K562 (cell line): ENCODE results near the gene PAFAH1B2. TPM values are rescaled to one million over a fixed set of nuclear protein-coding genes. Genes with fewer than 3 reads are reported as not detected.

Source experiments
- ATAC-seq: fragments of 200-7000 bp; cut with Tn5 transposase; 3 replicates; pipeline ENCODE4 v1.9.1; 2020; ENCODE audit warnings: moderate library complexity
- BruUV-seq: library from RNA; stranded (reverse); fragments of 400-500 nt; replicated peaks from 2 replicates; lab custom pipeline; 2021; lab: Mats Ljungman, UMichigan
- CTCF ChIA-PET: fragments of 300-600 bp; formaldehyde crosslinking; extraction: SDS; loops from one replicate; lab custom pipeline; 2021; ENCODE audit warnings: low intra/inter-chr PET ratio; lab: Yijun Ruan, JAX
- POLR2A ChIA-PET: fragments of 300-600, 350-650 bp; sonication (Branson Sonifier 250); formaldehyde crosslinking; extraction: SDS; loops from one replicate; lab custom pipeline; 2021; ENCODE audit warnings: antibody characterized with exemption, inconsistent platforms; lab: Yijun Ruan, JAX
- DNase-seq, 4 experiments: peaks; one replicate each; pipeline versions ENCODE4 v3.0.0 to v3.0.0-alpha.2; 2011 to 2018; ENCODE audit warnings: low spot score in 3 of 4, mixed read lengths in 3 of 4; ENCODE audit errors: extremely low read depth in 1 of 4
- FAIRE-seq: peaks from 2 replicates; lab custom pipeline; 2011; peaks lifted over from hg19 to GRCh38; lab: Jason Lieb, UNC
- H2AFZ ChIP-seq: 2 replicates; pipeline ENCODE4 v1.6.0; 2011; ENCODE audit warnings: low read depth, low read length, control low read depth, inconsistent platforms
- H3K27ac ChIP-seq: fragments of 200-600 bp; 3 replicates; pipeline ENCODE4 v1.8.0; 2011; ENCODE audit warnings: low read depth, mild to moderate bottlenecking, control low read depth, inconsistent platforms, low read length, moderate library complexity, mixed read lengths; ENCODE audit errors: extremely low read depth
- H3K27me3 ChIP-seq, 2 experiments: fragments of 300-600 bp in 1 of 2; 2 replicates in 1 of 2; 3 replicates in 1 of 2; pipeline versions ENCODE4 v1.6.0 to v1.8.0; 2011; ENCODE audit warnings: inconsistent platforms in 2 of 2, low read length in 2 of 2, mild to moderate bottlenecking in 1 of 2, mixed read lengths in 1 of 2, moderate library complexity in 1 of 2; ENCODE audit not compliant: control insufficient read depth in 2 of 2, insufficient read depth in 2 of 2
- H3K36me3 ChIP-seq: fragments of 300-600 bp; 3 replicates; pipeline ENCODE4 v1.8.0; 2011; ENCODE audit warnings: mild to moderate bottlenecking, low read length, inconsistent platforms; ENCODE audit not compliant: control insufficient read depth, insufficient read depth
- H3K4me1 ChIP-seq, 2 experiments: fragments of 200-600 bp in 1 of 2; replicated peaks in 1 of 2; 2 replicates in 1 of 2; 3 replicates in 1 of 2; pipeline versions ENCODE4 v1.5.1 to v1.8.0; 2011; ENCODE audit warnings: inconsistent platforms in 2 of 2, low read length in 2 of 2, mild to moderate bottlenecking in 1 of 2, mixed read lengths in 1 of 2, moderate library complexity in 1 of 2; ENCODE audit not compliant: control insufficient read depth in 2 of 2, insufficient read depth in 2 of 2
- H3K4me2 ChIP-seq: 2 replicates; pipeline ENCODE4 v1.6.1; 2011; ENCODE audit warnings: low read length, control low read depth, inconsistent platforms, mixed read lengths; ENCODE audit not compliant: insufficient read depth
- H3K4me3 ChIP-seq: fragments of 200-600 bp; sonication (generic), shearing (Covaris generic); 2 replicates; pipeline ENCODE4 v1.5.1; 2016; ENCODE audit warnings: control low read depth, inconsistent platforms
- H3K79me2 ChIP-seq: fragments of 200-600 bp; 3 replicates; pipeline ENCODE4 v1.8.0; 2011; ENCODE audit warnings: low read length, inconsistent platforms; ENCODE audit not compliant: control insufficient read depth, insufficient read depth
- H3K9ac ChIP-seq, 2 experiments: 2 replicates each; pipeline versions ENCODE4 v1.6.0 to v1.6.1; 2011; ENCODE audit warnings: low read depth in 2 of 2, low read length in 2 of 2, control low read depth in 1 of 2, inconsistent platforms in 1 of 2, mild to moderate bottlenecking in 1 of 2, mixed read lengths in 1 of 2; ENCODE audit not compliant: insufficient read depth in 1 of 2
- H3K9me1 ChIP-seq: one replicate; pipeline ENCODE4 v1.6.0; 2011; ENCODE audit warnings: inconsistent platforms, mild to moderate bottlenecking, low read length, moderate library complexity; ENCODE audit not compliant: control insufficient read depth, insufficient read depth
- H3K9me3 ChIP-seq: replicated peaks from 2 replicates; pipeline ENCODE4 v1.5.1; 2011; ENCODE audit warnings: low read depth, low read length, inconsistent platforms; ENCODE audit not compliant: control insufficient read depth, insufficient read depth
- H4K20me1 ChIP-seq: replicated peaks from 2 replicates; pipeline ENCODE4 v1.6.1; 2011; ENCODE audit warnings: low read length, inconsistent platforms, mixed read lengths; ENCODE audit not compliant: control insufficient read depth, insufficient read depth
- BHLHE40 ChIP-seq: IDR thresholded peaks from 2 replicates; pipeline ENCODE4 v1.6.1; 2011; ENCODE audit warnings: low read length, improper control_type of control experiment
- ERF ChIP-seq: fragments of 450-650 bp; formaldehyde crosslinking; IDR thresholded peaks from 2 replicates; pipeline ENCODE4 v1.4.0; 2020; ENCODE audit warnings: mild to moderate bottlenecking, mixed read lengths
- SMAD1 ChIP-seq: fragments of 150-350 bp; IDR thresholded peaks from 2 replicates; pipeline ENCODE4 v1.6.1; 2014; ENCODE audit warnings: low read length, low read depth; ENCODE audit not compliant: partially characterized antibody
- SMARCA4 ChIP-seq: fragments of 450-650 bp; IDR thresholded peaks from 2 replicates; pipeline ENCODE4 v1.6.1; 2016
- YY1 ChIP-seq, 3 experiments: IDR thresholded peaks; 2 replicates each; pipeline ENCODE4 v1.6.1; 2011; ENCODE audit warnings: low read length in 2 of 3, mild to moderate bottlenecking in 2 of 3, moderate library complexity in 2 of 3, borderline replicate concordance in 1 of 3, control low read depth in 1 of 3, low read depth in 1 of 3; ENCODE audit not compliant: insufficient read depth in 3 of 3, insufficient replicate concordance in 2 of 3, control insufficient read depth in 1 of 3, insufficient read length in 1 of 3; ENCODE audit errors: extremely low read depth in 1 of 3
- ZNF780A ChIP-seq: fragments of 250-450 bp; sonication (Bioruptor Pico); IDR thresholded peaks from 2 replicates; pipeline ENCODE4 v1.5.0; 2021; ENCODE audit warnings: mild to moderate bottlenecking
- WGBS: fragments of 100-300 bp; shearing (Covaris generic); methylation state at CpG from one replicate; pipeline ENCODE4 v1.1.6; 2016; ENCODE audit warnings: low coverage, mixed read lengths; ENCODE audit not compliant: insufficient coverage; ENCODE audit errors: missing lambda C conversion rate; 5-methylcytosine and 5-hydroxymethylcytosine counted together
- in situ Hi-C: fragments of 300-500 bp; cut with MboI; formaldehyde crosslinking; loops from 4 replicates; pipeline ENCODE4 v1.15.0; 2018; ENCODE audit warnings: inconsistent platforms, mixed read lengths
- intact Hi-C: fragments of 100-400 bp; cut with micrococcal nuclease; formaldehyde crosslinking; loops from 2 replicates; pipeline ENCODE4 v1.14.2; 2022
- polyA plus RNA-seq, 8 experiments: library from polyadenylated mRNA; depleted of rRNA in 4 of 8; stranded (reverse) in 5 of 8; unstranded in 3 of 8; fragments of >200 nt; fragmentation: Nextera tagmentation in 2 of 8; fragmentation: Illumina TruSeq in 1 of 8; extraction: Ambion mirVana in 2 of 8; extraction: Trizol in 1 of 8; gene quantifications; 2 replicates each; pipeline versions ENCODE4 v1.2.1 to v1.2.3, GENCODE V29; 2011 to 2014; ENCODE audit warnings: inconsistent platforms in 1 of 8, missing spikeins in 1 of 8
- total RNA-seq, 7 experiments: library from RNA; depleted of rRNA in 6 of 7; stranded (reverse); fragments of >200 nt in 6 of 7; fragmentation: Illumina TruSeq in 2 of 7; extraction: Trizol in 2 of 7; gene quantifications; 2 replicates each; pipeline versions ENCODE4 v1.2.1 to v1.2.3, GENCODE V29; 2011 to 2021; ENCODE audit warnings: low replicate concordance in 1 of 7
- TF ChIP-seq, protein P1 (sequence below), 2 experiments: fragments of 150-350 bp in 1 of 2; IDR thresholded peaks; 2 replicates each; pipeline ENCODE4 v1.6.1; 2012 to 2016; ENCODE audit warnings: low read depth in 2 of 2, low read length in 2 of 2, mild to moderate bottlenecking in 1 of 2, moderate library complexity in 1 of 2

The PAFAH1B2 gene
- total and polyA plus RNA-seq, 9 of the 15 experiments (the other 6 are each of a cell fraction or from before 2014, with no cell fraction given) = 27.8 to 94.7 (median 64.9) TPM

DNA sequence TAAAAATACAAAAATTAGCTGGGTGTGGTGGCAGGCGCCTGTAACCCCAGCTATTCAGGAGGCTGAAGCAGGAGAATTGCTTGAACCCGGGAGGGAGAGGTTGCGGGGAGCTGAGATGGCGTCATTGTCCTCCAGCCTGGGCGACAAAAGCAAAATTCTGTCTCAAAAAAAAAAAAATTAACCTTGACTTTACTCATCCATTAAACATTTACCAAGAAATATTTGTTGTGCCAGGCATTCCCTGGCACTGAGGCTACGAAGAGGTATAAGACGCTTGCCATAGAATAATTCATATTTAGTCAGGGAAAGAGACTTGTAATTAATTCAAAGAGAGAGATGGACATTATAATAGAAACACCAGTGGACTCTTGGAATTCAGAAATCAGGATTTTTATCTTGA is 13.2 kb upstream of the PAFAH1B2 start:
- Histone ChIP-seq H3K4me1 (no peaks in the 10 kb centered on the region), H3K36me3 (no peaks in the 10 kb centered on the region), H4K20me1 (no peaks in the 10 kb centered on the region), H3K4me3 (no peak overlapping the region), H3K79me2 (no peaks in the 10 kb centered on the region), H3K9me1 (no peaks in the 10 kb centered on the region), H3K4me2 (no peak overlapping the region), H3K27me3 (peaks cover 2 to 10% of the 10 kb centered on the region in 2 experiments; a peak in 4 of 5 replicates), H2AFZ (no peak overlapping the region), H3K9me3 (no peaks in the 10 kb centered on the region), H3K27ac (no peak overlapping the region), H3K9ac (no peak overlapping the region)
- 31% methylated on average over 7 of the region's 7 CpGs for WGBS
- TF ChIP-seq SMAD1 = no peak
- no peak for TF ChIP-seq BHLHE40
- TF ChIP-seq, protein P1, sequence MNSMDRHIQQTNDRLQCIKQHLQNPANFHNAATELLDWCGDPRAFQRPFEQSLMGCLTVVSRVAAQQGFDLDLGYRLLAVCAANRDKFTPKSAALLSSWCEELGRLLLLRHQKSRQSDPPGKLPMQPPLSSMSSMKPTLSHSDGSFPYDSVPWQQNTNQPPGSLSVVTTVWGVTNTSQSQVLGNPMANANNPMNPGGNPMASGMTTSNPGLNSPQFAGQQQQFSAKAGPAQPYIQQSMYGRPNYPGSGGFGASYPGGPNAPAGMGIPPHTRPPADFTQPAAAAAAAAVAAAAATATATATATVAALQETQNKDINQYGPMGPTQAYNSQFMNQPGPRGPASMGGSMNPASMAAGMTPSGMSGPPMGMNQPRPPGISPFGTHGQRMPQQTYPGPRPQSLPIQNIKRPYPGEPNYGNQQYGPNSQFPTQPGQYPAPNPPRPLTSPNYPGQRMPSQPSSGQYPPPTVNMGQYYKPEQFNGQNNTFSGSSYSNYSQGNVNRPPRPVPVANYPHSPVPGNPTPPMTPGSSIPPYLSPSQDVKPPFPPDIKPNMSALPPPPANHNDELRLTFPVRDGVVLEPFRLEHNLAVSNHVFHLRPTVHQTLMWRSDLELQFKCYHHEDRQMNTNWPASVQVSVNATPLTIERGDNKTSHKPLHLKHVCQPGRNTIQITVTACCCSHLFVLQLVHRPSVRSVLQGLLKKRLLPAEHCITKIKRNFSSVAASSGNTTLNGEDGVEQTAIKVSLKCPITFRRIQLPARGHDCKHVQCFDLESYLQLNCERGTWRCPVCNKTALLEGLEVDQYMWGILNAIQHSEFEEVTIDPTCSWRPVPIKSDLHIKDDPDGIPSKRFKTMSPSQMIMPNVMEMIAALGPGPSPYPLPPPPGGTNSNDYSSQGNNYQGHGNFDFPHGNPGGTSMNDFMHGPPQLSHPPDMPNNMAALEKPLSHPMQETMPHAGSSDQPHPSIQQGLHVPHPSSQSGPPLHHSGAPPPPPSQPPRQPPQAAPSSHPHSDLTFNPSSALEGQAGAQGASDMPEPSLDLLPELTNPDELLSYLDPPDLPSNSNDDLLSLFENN (IDR thresholded peaks at IDR 0.05; ENCODE audit: low read depth in 2 of 2, low read length in 2 of 2) = no peak
- no peak for TF ChIP-seq YY1 (IDR thresholded peaks at IDR 0.05; ENCODE audit: borderline replicate concordance in 1 of 3, control insufficient read depth in 1 of 3, extremely low read depth in 1 of 3, insufficient read depth in 3 of 3, insufficient read length in 1 of 3, insufficient replicate concordance in 2 of 3, low read depth in 1 of 3, low read length in 2 of 3)
- TF ChIP-seq SMARCA4 = no peak
- no peak for TF ChIP-seq ERF (CRISPR knock-in tag)
- TF ChIP-seq ZNF780A (CRISPR knock-in tag) = no peak
- no TSS peak for BruUV-seq
- intact Hi-C loops (no loop called here), in situ Hi-C loops (no loop called here)
- CTCF ChIA-PET = no interaction called here
- POLR2A ChIA-PET = no interaction called here
- DNase-seq = no peak
- FAIRE-seq = no peak
- ATAC-seq = no peak
